CD4-positive, alpha-beta T cell treated with Interleukin-4 for 4 hours (primary cell): Measurements from ENCODE around the gene LRMDA.

Source experiments
- DNase-seq: peaks from one replicate; pipeline ENCODE4 v3.0.0-alpha.2; 2020

LRMDA gene

DNA sequence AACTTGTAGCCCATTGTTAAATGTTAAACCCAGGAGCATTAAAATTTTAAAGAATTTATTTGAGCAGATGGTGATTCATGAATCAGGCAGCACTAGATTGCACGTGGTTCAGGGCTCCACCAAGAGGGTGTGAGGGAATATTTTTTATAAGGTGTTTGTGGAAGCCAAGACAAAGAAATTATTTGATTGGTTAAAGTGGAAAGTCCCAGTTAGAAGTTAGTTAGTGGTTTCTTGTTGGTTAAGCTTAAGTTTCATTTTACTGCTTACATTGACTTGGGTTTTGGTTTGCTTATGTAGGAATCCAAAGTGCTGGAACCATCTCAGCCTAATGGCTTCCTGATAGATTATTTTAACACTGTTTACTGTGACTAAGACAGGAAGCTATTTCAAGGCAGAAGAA lies 906.2 kb downstream of the LRMDA start:
- DNase-seq = no peak

DNA sequence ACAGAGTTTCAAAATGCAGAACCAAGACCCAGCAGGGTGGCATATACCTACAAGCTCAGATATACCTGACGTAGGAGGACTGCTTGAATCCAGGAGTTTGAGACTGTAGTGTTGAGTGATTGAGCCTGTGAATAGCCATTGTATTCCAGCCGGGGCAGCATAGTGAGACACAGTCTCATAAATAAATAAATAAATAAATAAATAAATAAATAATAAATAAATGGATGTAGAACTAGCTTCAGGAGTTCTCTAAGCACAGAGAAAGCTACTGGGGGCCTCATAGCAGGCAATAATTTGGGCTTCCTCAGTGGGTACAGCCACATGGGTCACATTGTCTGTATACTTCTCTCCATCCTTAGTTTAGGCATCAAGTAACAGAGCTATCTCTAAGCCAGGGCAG lies 906.8 kb downstream of the LRMDA start:
- DNase-seq = no peak

DNA sequence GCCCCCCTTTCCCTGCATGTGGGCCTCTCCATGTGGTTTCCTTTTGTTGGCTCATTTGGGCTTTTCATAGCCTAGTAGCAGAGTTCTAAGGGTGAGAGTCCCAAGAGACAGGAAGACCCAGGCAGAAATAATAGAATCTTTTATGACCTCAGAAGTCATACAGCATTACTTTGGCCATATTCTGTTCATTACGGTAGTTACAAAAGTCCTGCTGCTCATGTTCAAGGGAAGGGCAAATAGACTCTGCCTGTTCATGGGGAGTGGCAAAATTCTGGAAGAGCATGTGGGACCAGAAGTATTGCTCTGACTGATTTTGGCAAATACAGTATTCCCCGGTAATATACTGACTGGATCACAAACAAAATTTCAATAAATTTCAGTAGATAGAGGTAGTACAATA lies 910.3 kb downstream of the LRMDA start:
- no peak for DNase-seq

DNA sequence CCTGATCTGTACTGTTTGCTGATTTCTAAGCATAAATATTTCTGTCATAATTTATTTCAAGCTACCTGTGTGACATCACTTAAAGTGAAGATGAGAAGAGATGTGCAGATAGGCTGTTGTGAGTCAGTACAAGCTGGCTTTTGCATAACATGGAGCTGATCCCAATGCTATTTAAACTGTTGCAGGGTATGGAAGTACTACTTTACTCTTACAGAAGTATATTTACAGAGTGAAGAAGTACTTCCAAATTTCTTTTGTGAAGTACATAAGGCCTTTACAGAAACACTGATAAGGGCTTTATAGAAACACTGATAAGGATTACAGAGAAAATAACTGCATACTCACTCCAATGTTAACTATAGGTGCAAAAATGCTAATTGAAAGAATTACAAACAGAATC lies 911.6 kb downstream of the LRMDA start:
- DNase-seq = no peak

GRCh38 chr10:76347832-76348231 lies 916.4 kb downstream of the LRMDA start:
- DNase-seq = no peak

DNA sequence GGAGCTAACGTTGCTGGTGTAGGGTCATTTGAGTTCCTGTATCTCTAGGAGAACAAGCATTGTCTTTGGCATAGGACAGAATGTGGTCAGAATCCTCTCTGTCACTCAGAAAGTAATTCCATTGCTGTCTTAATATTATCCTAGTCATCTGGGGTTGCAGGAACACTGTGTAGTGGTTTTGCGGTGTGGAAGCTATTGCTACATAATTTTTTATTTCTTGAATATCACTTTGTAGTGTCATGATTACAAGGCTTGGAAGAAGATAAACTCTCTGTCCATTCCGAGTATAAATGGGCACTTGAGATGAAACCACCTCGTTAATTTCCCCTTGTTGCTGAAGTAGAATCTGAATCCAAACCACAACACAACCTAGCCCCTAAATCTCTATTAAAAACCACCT lies 919.2 kb downstream of the LRMDA start:
- DNase-seq = no peak

GRCh38 chr10:76352300-76352699 lies 920.9 kb downstream of the LRMDA start:
- no peak for DNase-seq

- no peak for DNase-seq
Observed at GRCh38 chr10:76353237-76353851, 921.9 kb downstream of the LRMDA start.

DNA sequence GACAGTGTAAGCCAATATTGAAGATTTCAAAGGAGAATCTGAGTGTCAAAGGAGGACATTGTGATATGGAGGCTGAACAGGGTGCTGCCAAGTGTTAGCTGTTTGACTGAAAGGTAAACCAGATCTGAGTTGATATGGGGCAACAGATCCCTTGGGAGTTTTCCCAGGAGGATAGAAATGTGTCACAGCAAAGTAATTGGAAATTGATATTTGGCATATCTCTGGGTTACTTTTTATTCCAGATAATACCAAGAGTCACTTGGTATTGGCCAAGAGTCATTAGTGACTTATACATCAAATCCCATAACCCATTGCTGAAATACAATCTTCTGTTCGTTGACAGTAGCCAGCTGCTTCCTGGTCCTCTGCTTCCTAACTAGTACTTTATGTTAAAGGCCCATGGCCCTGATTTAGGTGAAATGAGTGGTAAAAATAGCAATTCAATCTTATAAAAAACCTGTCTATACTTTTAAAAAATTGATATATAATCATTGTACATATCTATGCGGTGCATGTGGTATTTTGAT lies 922.9 kb downstream of the LRMDA start:
- DNase-seq = no peak

GRCh38 chr10:76354921-76355320 lies 923.5 kb downstream of the LRMDA start:
- no peak for DNase-seq

GRCh38 chr10:76356557-76356956 lies 925.1 kb downstream of the LRMDA start:
- no peak for DNase-seq

- DNase-seq = no peak
Observed at GRCh38 chr10:76357726-76358415, 926.4 kb downstream of the LRMDA start.

DNA sequence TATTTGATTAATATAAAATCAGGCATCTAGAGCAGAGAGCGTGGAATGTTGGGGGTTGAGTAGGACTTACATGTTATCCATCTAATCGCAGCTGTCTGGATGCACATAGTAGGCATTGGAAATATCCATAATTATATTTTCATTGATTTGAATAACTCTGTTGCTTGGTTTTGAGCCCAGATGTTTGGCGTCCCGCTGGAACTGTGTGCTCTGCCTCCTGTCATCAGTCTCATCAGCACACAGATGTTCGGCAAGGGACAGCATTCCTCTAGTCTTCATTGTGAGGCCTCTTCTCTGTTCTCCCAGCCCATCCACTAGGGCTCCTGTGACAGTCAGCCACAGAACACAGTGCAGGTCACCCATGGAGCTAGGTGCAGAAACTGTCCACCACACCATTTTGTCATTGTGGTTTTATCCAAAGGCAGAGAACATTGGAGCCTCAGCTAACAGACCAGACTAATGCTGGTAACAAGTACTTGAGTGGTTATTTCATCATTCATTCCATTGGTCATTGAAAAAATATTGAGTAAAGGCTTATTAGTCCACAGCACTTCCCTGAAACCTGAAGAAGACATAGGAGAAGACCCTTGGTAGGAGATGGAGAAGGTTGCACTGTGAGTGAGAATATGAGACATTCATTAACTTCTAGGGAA lies 927.4 kb downstream of the LRMDA start:
- DNase-seq = no peak

DNA sequence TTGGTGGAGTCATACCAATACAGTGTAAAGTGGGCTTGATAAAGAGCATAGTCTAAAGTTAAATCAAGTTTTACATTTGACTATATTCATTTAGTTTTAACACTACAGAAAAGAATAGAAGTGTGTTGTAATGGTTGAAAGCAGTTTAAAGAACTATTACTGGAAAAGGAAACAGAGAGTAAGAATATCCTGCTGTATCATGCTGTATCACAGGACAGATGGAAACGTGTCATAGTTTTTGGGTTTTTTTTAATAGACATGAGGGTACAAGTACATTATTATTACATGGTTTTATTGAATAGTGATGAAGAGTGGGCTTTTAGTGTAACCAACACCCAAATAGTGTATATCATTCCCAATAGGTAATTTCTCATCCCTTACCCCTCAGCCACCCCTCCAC lies 944.3 kb downstream of the LRMDA start:
- DNase-seq = no peak

DNA sequence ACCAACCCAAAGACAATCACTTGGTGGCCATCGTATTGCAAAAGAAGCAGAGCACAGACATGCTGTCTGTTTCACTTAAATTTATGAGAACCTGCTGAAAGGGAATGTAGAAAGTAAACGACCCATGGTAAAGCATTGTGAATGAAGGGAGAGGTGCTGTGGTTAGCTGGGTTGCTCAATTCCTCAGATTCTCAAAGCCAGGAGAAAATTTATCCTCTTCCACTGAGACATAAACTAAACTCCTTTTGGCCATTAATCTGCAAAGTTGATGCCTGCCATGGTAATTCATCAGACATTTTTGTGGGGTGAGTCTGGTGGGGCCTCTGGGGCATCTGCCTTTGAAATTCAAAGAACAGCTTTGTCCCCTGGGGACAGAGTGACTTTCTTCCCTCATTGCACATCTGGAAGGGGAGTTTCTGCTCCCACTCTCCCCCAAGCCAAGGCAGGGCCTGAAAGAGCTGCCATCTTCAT lies 951.0 kb downstream of the LRMDA start:
- DNase-seq = no peak

- DNase-seq = no peak
Observed at GRCh38 chr10:76388321-76389023, 957.0 kb downstream of the LRMDA start.

DNA sequence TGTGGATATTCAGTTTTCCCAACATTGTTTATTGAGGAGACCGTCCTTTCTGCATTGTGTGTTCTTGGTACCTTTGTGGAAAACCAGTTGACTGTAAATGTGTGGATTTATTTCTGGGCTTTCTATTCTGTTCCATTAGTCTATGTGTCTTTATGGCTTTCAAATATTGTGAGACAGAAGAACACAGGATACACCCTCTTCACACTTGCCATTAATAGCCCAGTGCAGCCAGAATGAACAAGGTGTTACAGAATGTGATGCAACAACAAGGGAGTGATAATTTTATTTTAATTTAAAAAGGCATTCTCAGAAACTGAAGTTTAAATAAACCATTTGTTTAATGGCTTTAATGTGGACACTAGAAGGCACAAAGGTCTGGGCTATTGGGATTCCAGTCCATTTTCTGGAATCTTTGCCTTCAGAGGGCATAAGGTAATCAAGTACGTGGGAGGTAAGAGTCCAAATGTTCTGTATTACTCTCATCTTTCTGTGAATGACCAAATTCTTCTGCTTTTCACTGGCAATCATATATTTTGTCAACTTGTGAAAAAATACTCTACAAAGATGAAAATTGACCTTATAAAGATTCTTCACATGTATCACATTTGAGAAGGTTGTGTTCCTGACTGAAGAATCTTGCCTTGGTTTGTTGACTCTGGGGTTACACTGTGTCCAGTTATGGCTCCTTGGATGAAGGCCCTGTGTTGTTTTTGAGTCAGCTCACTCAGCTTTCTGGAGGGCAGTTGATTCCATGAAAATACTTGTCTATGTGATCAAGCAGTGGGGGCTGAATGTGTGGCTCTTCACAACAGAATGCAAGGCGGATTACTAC lies 962.7 kb downstream of the LRMDA start:
- DNase-seq = no peak

DNA sequence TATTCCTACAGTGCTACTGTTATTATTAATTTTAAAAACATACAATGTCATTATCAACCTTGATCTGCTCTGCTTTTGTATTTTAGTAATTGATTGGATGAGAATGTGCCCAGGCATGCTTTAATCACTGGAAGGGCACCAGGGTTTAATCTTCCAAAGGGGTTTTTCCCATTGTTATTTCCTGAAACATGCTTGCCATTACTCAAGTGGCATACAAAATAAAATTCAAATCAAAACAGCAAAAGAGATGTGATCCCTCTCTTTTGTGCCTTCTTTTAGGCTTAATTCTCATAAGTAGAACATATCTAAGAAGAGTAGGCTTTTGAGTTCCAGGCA lies 963.3 kb downstream of the LRMDA start:
- DNase-seq = no peak

- DNase-seq = no peak
Observed at GRCh38 chr10:76395251-76395650, 963.8 kb downstream of the LRMDA start.

DNA sequence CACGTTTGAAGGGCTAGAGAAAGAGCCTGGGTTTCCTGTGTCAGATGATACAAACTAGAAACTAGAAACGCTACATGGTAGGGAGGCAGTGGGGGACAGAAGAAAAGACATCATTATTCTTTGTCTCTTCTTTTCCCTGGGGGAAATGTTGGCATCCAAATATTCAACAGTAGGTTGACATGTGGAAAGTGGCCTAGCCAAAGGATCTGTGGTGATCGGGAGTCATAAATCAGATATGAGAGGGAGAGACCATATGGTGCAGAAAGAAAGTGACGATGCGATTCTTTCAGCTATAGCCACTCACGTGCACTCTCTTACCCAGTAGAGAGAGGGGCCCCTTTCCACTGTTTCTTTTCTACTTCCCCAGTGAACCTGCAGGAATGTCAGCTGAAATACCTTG lies 964.7 kb downstream of the LRMDA start:
- DNase-seq = no peak

- no peak for DNase-seq
Observed at GRCh38 chr10:76397181-76398042, 966.0 kb downstream of the LRMDA start.
